Thyroid gland (tissue), 4 donors: Measurements from ENCODE around the gene TSHB.

Source experiments
- CTCF ChIP-seq, 6 experiments: fragments of 200-600 bp in 3 of 6; fragments of 450-650 bp in 3 of 6; sonication (generic) in 3 of 6; IDR thresholded peaks; one replicate each; pipeline ENCODE4 v1.5.1; 2016 to 2019; ENCODE audit warnings: antibody characterized with exemption in 6 of 6, mild to moderate bottlenecking in 2 of 6, inconsistent platforms in 1 of 6, moderate library complexity in 1 of 6
- POLR2A ChIP-seq, 2 donors: fragments of 450-650 bp; IDR thresholded peaks; one replicate each; pipeline ENCODE4 v1.6.1; 2017; ENCODE audit warnings: antibody characterized with exemption in 2 of 2, mild to moderate bottlenecking in 2 of 2, moderate library complexity in 1 of 2

- TF ChIP-seq CTCF (IDR thresholded peaks at IDR 0.05) (peak; percentile 27 to 86 (median 79)), POLR2A (IDR thresholded peaks at IDR 0.05) (no peak)
Observed at GRCh38 chr1:115052454-115053083, 22.9 kb downstream of the TSHB start.
